Measurements from ENCODE around the gene CCK.
A peak's percentile ranks its signal among the peaks of the same experiment; 100 is the strongest.

Gene CCK

GRCh38 chr3:42269647-42270046 is 3.7 kb upstream of the CCK start:
- DNase-seq (ENCODE audit: low read depth, low spot score), result no peak

DNA sequence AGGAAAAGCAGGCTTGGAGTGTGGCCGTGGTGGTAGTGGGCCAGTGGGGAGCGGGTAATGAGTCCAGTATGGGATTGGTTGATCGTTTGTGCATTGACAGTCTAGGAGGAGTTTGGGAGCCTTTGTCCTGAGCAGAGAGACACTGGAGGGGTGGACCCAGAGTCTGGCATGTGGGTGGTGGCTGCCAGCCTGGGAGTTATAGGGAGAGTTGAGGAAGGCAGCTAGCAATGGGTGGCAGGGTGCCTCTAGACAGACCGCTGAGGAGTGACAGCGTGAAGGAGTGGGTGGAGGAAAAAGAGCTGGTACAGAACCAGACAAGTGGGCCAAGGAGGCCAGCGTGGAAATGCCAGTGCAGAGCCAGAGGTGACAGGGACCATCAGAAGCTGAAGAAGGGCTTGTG is 1.9 kb upstream of the CCK start:
- no peak for DNase-seq (ENCODE audit: low read depth, low spot score)

DNA sequence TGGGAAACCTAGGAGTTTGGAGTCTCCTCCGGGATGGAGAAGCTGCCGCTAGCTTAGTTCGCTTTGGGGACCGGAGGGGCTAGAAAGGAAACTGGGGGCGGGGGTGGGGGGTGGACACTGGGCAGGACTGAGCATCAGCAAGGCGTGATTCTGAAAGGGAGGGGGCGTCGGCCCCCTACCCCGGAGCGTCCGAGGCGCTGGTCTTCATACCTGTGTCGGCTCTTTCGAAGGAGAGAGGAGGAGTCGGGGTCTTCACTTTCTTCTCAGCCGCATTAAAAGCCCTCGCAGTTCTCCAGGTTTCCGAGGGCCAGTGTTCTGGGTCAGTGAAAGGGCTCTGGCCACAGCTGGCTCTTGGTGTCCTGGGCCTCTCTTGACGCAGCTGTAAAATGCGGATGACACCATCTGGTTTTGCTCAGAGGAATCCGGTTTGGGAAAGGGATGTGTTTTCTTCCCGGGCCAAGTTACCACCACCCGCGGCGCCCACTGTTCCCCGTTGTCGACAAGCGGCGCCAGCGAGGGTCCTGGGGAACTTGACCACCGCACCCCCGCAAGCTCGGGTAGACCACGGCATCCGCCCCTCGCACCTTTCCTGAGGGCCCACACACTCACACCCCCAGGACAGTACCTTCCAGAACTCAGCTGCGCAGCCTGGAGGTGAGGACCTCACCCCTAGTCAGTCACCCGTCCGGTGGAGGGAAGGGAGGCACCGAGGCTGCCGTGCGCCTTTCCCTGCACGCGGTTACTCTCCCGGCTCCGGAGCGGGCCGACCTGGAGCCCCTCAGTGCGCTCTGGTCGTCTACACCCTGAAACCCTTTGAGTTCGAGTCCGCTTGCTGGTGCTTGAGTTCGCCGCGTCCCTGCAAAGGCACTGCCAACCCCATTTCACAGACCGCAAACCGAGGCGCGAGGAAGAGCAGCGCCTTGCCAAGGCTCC is 660 bp downstream of the CCK start:
- peak; percentile 32 for DNase-seq (ENCODE audit: low read depth, low spot score)

DNA sequence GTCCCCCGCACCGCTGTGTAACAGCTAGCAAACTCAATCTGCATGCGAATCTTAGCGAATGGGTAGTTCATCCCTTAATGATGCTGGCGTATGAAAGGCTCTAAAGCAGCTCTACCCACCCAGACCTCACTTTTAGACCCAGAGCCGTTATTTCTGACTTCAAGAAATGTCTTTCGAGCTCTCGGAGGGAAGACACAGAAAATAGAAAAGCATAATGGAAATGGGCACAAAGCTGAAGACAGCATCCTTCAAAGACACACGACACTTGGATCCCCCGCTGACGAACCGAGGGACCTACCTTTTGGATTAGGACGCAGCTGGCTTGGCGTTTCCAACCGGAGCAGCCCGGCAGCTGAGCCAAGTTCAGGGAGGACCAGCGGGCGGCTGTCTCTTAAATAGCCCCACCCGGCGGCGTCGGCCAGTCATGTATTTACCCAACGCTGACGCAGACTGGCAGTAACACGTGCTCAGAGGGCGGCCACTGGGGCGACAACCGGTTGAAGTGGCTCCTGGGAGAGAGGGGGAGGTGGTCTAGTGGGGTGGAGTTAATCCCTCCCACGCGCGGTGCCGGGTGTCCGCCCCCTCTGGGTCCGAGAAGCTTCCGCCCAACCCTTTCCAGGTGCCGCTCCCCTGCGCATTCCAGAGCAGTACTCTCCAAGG is 1.5 kb downstream of the CCK start:
- DNase-seq (ENCODE audit: low read depth, low spot score), result peak; percentile 86

DNA sequence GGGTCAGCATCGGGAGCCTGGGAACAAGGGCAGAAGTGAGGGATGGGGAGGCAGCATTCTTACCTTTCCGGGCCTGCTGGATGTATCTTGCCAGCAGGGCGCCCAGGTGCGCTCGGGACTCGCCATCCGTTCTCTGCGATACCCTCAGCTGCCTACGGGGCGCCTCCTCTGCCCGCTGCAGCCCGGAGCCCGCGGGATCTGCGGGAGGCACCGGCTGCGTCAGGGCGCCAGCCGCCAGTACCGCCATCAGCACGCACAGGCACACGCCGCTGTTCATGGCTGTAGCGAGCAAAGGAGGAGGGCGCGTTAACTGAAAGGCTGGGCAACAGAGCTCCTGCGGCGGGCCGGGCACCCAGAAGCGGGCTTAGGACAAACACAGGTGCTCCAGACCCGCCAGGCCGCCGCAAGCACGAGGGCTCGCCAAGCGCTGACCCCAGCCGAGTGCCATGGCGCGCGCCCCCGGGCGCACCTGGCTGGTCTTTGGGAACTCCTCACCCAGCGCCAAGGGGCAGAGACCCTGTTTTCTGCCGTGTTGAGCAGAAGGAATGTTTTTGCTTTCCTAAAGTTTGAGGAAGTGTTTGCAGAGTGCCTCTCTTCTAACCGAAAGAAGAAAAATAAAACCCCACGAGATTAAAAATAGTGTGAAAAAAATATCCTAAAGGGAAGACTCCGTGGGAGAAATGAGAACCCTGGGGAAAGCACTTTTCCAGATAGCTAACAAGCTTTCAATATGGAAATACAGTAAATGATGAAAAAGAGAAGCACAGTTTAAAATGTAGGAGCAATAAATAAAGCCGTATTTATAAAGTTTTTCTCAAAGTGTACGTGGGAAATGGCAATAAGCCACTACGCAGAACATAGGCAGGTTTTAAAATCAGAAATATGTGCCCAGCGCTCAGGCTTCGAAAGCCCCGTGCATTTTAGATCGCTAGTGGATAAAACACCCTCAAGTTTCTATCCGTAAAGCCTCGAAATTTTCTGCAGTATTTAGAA is 2.3 kb downstream of the CCK start:
- DNase-seq (ENCODE audit: low read depth, low spot score), result peak; percentile 48

DNA sequence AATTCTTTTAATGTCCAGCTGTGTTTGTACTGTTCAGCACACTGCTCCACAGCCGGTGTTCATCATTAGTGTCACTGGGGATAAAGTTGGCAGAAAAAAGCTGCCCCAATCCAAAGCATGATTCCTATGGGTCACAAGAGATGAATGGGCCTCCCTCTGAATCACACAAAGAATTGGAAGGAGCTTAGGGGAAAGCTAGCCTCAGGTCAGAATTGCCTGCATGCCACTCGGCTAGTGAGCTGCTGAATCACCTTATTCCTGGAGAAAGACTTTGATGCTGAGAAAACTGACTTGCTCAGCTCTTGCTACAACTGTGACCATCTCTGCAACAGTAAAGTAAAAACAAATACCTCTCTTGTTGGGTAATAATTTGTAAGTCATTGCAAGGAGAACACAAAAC is 3.5 kb downstream of the CCK start:
- DNase-seq (ENCODE audit: low read depth, low spot score), result peak; percentile 65

DNA sequence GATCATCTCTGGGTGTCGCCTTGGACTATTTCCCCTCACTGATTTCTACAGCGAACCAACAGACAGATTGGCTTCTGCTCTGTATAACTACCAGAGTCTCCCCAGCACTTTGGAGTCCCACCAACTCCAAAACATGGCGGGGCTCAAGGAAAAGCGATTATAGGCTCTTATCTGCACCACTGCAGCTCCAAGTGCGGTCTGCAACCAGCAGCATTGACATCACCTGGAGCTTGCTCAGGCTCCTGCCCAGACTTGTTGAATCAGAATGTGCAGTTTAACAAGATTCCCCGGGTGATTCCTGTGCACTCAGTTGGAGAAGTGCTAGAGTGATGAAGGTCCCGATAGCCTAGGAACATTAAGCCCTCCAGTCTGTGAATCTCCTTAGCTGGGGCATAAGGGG is 9.0 kb downstream of the CCK start:
- peak; percentile 63 for DNase-seq (ENCODE audit: low read depth, low spot score)

DNA sequence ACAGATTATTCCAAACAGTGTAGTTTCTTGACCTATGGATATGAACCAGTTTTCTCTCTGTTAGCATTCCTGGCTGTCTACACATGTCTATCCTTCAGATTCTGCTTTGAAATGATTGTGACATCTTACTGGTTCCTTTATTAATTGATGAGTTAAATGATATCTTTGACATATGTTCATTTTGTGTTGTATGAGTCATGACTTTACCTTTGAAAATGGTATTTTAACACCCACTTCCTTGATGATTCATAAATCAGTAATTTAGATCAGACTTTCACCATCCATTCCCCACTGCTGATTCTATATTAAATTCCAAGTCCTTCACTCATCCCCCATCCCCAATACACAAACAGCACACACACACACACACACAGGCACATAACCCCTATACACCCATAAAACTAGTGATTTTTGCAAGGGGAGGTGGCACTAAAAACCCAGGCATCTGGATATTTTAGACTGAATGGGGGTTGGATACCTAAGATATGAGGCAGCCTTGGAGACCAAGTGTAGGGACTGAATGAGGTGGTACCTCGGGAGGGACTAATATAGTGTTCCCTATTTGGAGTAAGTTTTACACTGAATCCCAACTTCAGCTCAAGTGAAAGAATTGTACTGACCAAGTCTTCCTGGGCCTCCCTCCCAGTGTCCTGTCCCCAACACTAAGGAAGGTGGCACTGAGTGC is 9.7 kb downstream of the CCK start:
- no peak for DNase-seq (ENCODE audit: low read depth, low spot score)

GRCh38 chr3:42254566-42254965 is 11.4 kb downstream of the CCK start:
- no peak for DNase-seq (ENCODE audit: low read depth, low spot score)

DNA sequence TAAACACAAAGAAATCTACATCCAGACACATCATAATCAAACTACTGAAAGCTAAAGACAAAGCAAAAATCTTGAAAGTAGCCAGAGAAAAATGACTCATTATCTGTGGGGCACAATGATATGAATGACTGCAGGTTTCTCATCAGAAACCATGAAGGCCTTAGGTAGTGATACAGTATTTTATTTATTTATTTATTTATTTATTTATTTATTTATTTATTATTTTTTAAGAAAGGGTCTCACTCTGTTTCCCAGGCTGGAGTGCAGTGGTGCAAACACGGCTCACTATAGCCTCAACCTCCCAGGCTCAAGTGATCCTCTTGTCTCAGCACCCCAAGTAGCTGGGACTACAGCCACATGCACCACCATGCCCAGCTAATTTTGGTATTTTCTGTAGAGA is 15.2 kb downstream of the CCK start:
- no peak for DNase-seq (ENCODE audit: low read depth, low spot score)

DNA sequence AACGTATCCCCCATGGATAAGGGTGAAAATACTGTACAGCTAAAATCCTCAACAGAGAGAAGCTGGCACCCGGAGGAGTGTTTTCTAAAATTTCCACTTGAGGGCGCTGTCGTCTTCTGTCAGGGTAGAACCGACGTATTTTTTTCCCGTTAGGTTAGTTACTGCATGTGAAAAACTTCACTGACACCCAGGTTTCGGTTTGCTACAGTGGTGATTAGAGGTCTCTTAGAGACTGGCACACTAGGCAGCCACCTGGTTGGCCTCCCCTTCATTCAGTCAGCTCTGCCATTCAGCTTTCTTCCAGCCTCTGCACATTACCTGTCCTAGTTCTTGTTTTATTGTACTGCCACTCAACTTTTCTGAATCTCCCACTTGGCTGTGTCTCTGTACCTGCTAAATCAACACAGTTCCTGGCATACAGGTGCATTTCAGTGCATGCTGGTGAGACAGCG is 18.4 kb downstream of the CCK start:
- DNase-seq (ENCODE audit: low read depth, low spot score), result peak; percentile 71

GRCh38 chr3:42246091-42246490 is 19.9 kb downstream of the CCK start:
- DNase-seq (ENCODE audit: low read depth, low spot score), result no peak

DNA sequence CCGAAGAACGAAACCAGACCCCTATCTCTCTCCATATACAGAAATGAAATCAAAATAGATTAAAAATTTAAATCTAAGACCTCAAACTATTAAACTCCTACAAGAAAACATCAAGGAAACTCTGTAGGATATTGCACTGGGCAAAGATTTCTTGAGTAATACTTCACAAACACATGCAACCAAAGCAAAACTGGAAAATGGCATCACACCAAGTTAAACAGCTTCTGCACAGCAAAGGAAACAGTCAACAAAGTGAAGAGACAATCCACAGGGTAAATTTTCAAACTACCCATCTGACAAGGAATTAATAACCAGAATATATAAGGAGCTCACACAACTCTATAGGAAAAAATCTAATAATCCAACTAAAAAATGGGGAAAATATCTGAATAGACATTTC is 29.4 kb downstream of the CCK start:
- DNase-seq (ENCODE audit: low read depth, low spot score), result no peak

- no peak for DNase-seq (ENCODE audit: low read depth, low spot score)
Observed at GRCh38 chr3:42235532-42235931, 30.5 kb downstream of the CCK start.

GRCh38 chr3:42230860-42231259 is 35.1 kb downstream of the CCK start:
- no peak for DNase-seq (ENCODE audit: low read depth, low spot score)

DNA sequence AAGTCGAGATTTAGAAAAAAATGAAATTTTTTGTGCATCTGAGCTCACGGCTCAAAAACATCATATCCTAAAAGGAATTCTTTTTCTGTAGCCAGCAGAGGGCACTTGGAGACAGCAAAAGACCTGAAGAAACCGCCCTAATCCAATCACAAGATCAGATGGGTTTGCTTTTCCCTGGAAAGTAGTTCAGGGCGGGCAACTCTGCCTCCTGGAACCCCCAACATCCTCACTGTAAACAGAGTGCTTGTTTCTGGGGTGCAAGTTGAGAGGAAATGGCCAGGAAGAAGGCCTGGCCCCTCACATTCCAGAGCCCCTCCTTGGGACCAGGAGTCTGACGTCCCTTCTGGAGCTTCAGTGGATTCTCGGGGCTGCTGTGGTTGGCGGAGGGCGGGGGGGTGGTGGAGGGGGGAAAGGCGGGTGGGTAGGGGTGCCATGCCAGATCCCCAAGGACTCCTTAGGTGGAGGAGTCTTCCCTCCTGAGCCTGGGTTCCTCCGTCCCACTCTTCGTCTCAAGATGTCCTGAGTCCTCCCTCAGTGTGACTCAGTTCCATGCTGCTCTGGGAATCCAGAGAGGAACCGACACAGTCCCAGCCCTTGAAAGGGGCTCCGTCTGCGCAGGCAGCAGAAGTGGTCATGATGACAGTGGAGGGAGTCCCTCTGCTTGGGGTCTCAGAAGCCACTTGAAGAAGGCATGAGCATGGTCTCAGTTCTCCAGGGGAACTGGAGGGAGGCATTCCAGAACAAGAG is 35.9 kb downstream of the CCK start:
- DNase-seq (ENCODE audit: low read depth, low spot score), result peak; percentile 61

DNA sequence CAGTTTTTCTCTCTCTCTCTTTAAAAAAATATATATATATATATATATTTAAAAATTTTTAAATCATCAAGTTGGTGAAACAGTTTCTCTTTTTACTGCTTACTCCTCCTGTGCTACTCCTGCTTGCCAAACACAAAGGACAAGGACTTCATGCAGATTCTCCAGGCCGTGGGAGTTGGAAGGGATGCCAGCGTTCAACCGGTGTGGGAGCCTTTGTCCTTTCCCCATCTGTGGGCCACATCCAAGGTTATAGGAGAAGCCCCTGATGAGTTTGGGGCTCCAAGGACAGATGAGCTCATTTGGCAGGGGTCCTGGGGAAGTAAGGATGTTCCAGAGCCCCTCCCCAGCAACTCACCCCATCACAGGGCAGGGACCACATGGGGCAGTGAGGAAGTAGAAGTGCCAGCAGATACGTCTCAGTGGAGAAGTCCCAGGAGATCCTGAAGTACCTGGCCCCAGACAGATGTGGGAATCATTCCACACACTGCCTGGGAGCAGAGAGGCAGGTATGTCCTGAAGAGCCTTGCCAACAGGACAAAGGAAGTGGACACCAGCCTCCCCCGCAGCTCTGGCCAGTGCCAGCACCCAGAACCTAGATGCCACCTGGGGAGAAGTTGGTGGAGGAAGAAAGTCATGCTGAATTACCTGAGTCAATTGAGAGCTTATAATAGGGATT is 36.6 kb downstream of the CCK start:
- no peak for DNase-seq (ENCODE audit: low read depth, low spot score)

GRCh38 chr3:42228796-42229195 is 37.2 kb downstream of the CCK start:
- DNase-seq (ENCODE audit: low read depth, low spot score), result peak; percentile 10

GRCh38 chr3:42226470-42227425 is 39.2 kb downstream of the CCK start:
- peak; percentile 18 for DNase-seq (ENCODE audit: low read depth, low spot score)
